Endodermal cell (in vitro differentiated cells): Measurements from ENCODE around the gene CUX1. TPM values are rescaled to one million over a fixed set of nuclear protein-coding genes. Genes with fewer than 3 reads are reported as not detected.
A peak's percentile ranks its signal among the peaks of the same experiment; 100 is the strongest.

Experiments used
- DNase-seq: peaks from one replicate; pipeline ENCODE4 v3.0.0-alpha.2; 2017
- H3K27ac ChIP-seq: 2 replicates; pipeline ENCODE4 v1.5.1; 2013; ENCODE audit warnings: mild to moderate bottlenecking, low read depth, low read length, moderate library complexity
- H3K27me3 ChIP-seq: 2 replicates; pipeline ENCODE4 v1.6.1; 2013; ENCODE audit warnings: mild to moderate bottlenecking, low read length, moderate library complexity; ENCODE audit not compliant: insufficient read depth, control insufficient read depth, poor library complexity, severe bottlenecking
- H3K36me3 ChIP-seq: 2 replicates; pipeline ENCODE4 v1.7.0; 2013; ENCODE audit warnings: mild to moderate bottlenecking, low read length, moderate library complexity; ENCODE audit not compliant: control insufficient read depth, insufficient read depth
- H3K4me1 ChIP-seq: one replicate; pipeline ENCODE4 v1.7.0; 2013; ENCODE audit warnings: low read length; ENCODE audit not compliant: control insufficient read depth, insufficient read depth
- H3K4me3 ChIP-seq: 2 replicates; pipeline ENCODE4 v1.5.1; 2013; ENCODE audit warnings: mild to moderate bottlenecking, low read length, moderate library complexity
- H3K9ac ChIP-seq: 2 replicates; pipeline ENCODE4 v1.6.1; 2013; ENCODE audit warnings: mild to moderate bottlenecking, low read length, moderate library complexity; ENCODE audit not compliant: poor library complexity, severe bottlenecking; ENCODE audit errors: extremely low read depth
- H3K9me3 ChIP-seq: 2 replicates; pipeline ENCODE4 v1.6.1; 2013; ENCODE audit warnings: mild to moderate bottlenecking, low read length, moderate library complexity; ENCODE audit not compliant: control insufficient read depth
- H3K27ac Mint-ChIP-seq: 2 replicates; pipeline ENCODE4 v1.8.0; 2020; ENCODE audit warnings: mixed read lengths
- H3K27me3 Mint-ChIP-seq: 2 replicates; pipeline ENCODE4 v1.8.0; 2021; ENCODE audit warnings: mild to moderate bottlenecking, mixed read lengths; ENCODE audit not compliant: insufficient read depth
- H3K36me3 Mint-ChIP-seq: 2 replicates; pipeline ENCODE4 v1.8.0; 2020; ENCODE audit warnings: low read depth, mixed read lengths
- H3K4me1 Mint-ChIP-seq: 2 replicates; pipeline ENCODE4 v1.8.0; 2020; ENCODE audit warnings: mixed read lengths
- H3K4me3 Mint-ChIP-seq: 2 replicates; pipeline ENCODE4 v1.8.0; 2020; ENCODE audit warnings: mild to moderate bottlenecking, moderate library complexity, mixed read lengths
- H3K9me3 Mint-ChIP-seq: 2 replicates; pipeline ENCODE4 v1.8.0; 2020; ENCODE audit warnings: mild to moderate bottlenecking, mixed read lengths
- CTCF ChIP-seq: fragments of 200-600 bp; sonication (generic); conservative IDR thresholded peaks from 2 replicates; pipeline ENCODE4 v1.5.0; 2021; ENCODE audit warnings: antibody characterized with exemption, mild to moderate bottlenecking
- WGBS, 2 experiments: methylation state at CpG; one replicate each; pipeline versions ENCODE4 v1.1.5 to v1.1.7; 2013; ENCODE audit warnings: missing lambda C conversion rate in 2 of 2, mixed read lengths in 1 of 2; ENCODE audit not compliant: insufficient coverage in 1 of 2, insufficient read length in 1 of 2; 5-methylcytosine and 5-hydroxymethylcytosine counted together
- total RNA-seq, 2 donors: library from RNA; stranded (reverse); fragmentation: NEBNext Ultra II Directional in 1 of 2; extraction: Animal tissue kit (Norgen Biotek cat#: 25700) in 1 of 2; gene quantifications; 2 replicates in 1 of 2; 3 replicates in 1 of 2; pipeline ENCODE4 v1.2.1, GENCODE V29; 2021

Gene CUX1
- total RNA-seq, 2 donors from 2014 or later = 85.1 to 108 TPM

- H3K4me1 ChIP-seq = no peaks in the 10 kb centered on the region
- no peaks in the 10 kb centered on the region for H3K9me3 ChIP-seq
- no peaks in the 10 kb centered on the region for H3K27me3 Mint-ChIP-seq
- no peak for DNase-seq
- 95% methylated on average over 13 to 18 of the region's 18 CpGs for WGBS, 2 experiments
- H3K9me3 Mint-ChIP-seq = no peaks in the 10 kb centered on the region
- H3K4me3 ChIP-seq = no peak overlapping the region
- H3K36me3 Mint-ChIP-seq = peaks cover 21% of the 10 kb centered on the region
- peaks cover 43% of the 10 kb centered on the region for H3K4me1 Mint-ChIP-seq
- H3K36me3 ChIP-seq = no peaks in the 10 kb centered on the region
- no peak overlapping the region for H3K9ac ChIP-seq
- TF ChIP-seq CTCF = no peak
- no peak overlapping the region for H3K27ac ChIP-seq
- H3K4me3 Mint-ChIP-seq = no peak overlapping the region
- H3K27me3 ChIP-seq = no peaks in the 10 kb centered on the region
- H3K27ac Mint-ChIP-seq = peak overlapping the region; percentile 37
Observed at GRCh38 chr7:101964680-101965452, 147.4 kb downstream of the CUX1 start.

GRCh38 chr7:101968720-101969466 is 151.5 kb downstream of the CUX1 start:
- DNase-seq = no peak
- Mint-ChIP-seq H3K36me3 (peaks cover 29% of the 10 kb centered on the region), H3K4me1 (peaks cover 30% of the 10 kb centered on the region), H3K4me3 (no peak overlapping the region), H3K9me3 (no peaks in the 10 kb centered on the region), H3K27me3 (no peaks in the 10 kb centered on the region), H3K27ac (peak overlapping the region; percentile 74)
- no peak overlapping the region for H3K27ac ChIP-seq
- 90 to 93% methylated on average over 4 to 6 of the region's 6 CpGs for WGBS, 2 experiments
- H3K4me3 ChIP-seq = no peak overlapping the region
- no peaks in the 10 kb centered on the region for H3K36me3 ChIP-seq
- TF ChIP-seq CTCF = no peak
- no peak overlapping the region for H3K9ac ChIP-seq
- H3K27me3 ChIP-seq = no peaks in the 10 kb centered on the region
- H3K9me3 ChIP-seq = no peaks in the 10 kb centered on the region
- no peaks in the 10 kb centered on the region for H3K4me1 ChIP-seq

- Histone ChIP-seq H3K4me3 (no peak overlapping the region), H3K4me1 (no peaks in the 10 kb centered on the region), H3K27me3 (no peaks in the 10 kb centered on the region), H3K9ac (no peak overlapping the region), H3K27ac (no peak overlapping the region), H3K36me3 (no peaks in the 10 kb centered on the region), H3K9me3 (no peaks in the 10 kb centered on the region)
- H3K36me3 Mint-ChIP-seq = peaks cover 26% of the 10 kb centered on the region
- 87% methylated on average over 7 to 10 of the region's 10 CpGs for WGBS, 2 experiments
- H3K9me3 Mint-ChIP-seq = no peaks in the 10 kb centered on the region
- H3K4me3 Mint-ChIP-seq = no peak overlapping the region
- H3K27me3 Mint-ChIP-seq = no peaks in the 10 kb centered on the region
- no peak for DNase-seq
- TF ChIP-seq CTCF = no peak
- H3K4me1 Mint-ChIP-seq = peaks cover 21% of the 10 kb centered on the region
- peak overlapping the region; percentile 75 for H3K27ac Mint-ChIP-seq
Observed at GRCh38 chr7:101969997-101970585, 152.7 kb downstream of the CUX1 start.
